GM18520 (cell line): ENCODE results near the gene CPNE4.
"Not testable (repeated sequence)": the region's sequence is repeated elsewhere in the genome, so short reads cannot be mapped to it uniquely, and the experiment has no call there.

Experiments
- ATAC-seq: cut with Tn5 transposase; IDR thresholded peaks from one replicate; pipeline ENCODE4 v1.9.1; 2021; ENCODE audit not compliant: unreplicated experiment

The CPNE4 gene

DNA sequence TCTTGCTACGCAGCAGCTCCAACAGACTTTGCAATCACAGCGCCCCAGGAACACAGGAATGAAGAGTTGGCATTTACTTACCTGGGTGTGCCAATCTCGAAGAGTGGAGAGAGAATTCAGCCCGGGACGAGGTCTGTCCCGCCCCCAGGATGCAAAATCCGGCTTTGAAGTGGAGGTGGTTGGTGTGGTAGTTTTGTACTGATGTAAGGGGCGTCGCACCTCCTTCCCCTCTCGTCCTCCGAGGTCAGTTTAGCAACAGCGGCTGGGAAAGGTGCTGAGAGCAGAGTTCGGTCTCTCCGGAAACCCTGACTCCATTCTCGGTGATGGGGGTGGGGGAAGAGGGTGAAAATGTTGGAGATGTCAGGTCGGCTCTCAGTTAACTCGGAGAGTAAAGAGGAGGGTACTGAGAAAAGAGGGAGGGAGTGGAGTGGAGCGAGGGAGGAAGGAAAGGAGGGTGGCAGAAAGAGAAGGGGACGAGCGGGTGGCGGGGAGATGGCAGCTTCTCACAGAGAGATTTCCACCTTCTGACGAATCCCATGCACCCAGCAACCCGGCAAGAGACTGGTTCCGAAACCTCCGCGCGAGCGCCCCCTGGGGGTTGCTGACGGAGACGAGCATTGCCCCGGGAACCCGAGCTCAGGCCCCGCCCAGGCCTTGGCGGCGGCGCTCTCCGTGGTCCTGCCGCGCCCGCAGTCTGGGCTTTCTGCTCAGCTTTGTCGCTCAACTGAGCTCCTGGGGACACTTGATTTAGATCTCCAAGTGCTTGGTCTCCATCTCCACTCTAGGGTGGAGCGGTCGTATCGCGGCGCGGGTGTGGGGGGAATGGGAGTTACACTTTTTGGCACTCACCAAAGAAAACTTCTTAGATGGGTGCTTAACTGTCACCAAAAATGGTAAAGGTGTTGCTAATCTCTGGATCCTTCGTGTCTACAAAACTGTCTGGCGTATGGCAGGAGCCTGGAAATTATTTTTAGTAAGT, at the start of gene CPNE4:
TSS of gene CPNE4 (minus strand) at position 529 of the 979 bp plus-strand sequence.
- no peak for ATAC-seq

DNA sequence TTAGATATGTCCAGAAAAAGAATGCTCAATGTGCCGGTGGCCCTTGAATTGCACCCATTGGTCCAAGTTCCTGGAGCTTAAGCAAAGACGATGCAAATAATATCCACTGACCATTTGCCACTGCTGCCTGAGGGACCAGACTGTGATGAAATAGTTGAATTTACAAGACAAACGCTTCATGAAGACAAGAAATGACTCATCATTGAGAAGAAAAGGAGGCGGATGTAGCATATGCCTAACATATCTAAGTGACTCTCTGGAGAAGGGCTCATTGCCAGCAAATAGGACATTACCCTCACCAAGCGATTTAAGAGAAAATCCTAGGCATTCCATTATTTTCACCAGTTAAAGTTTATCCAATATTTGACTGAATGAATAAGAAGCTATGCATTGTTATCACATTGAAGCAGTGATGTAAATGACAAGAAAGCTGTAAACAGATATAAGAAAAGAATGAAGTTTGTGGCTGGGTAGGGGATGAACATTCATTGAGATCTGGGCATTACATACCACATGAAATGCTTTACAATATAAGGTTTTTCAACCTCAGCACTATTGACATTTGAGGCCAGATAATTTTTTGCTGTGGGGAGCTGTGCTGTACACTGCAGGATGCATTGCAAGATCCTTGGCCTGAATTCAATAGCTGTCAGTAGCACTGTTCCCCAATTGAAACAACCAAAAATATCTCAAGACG, 48.9 kb upstream of the CPNE4 start:
- ATAC-seq = no peak

DNA sequence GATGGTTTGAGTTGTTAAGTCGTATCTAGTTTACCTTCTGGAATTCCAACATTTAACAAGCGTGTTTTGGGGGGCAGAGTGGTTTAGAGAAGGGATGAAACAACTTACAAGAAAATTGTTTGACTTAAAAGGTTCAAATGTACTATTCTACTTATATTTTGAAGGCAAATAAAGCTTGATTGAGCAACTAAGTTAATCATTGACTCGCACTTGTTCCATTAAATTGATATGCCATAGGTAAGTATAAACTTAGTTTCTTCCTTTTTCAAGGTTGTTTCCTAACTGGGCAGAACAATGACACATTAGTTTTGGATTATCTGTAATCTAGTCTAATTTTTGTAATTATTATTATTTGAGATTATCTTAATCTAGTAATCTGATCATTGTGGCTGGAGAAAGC, 48.3 kb upstream of the CPNE4 start:
- no peak for ATAC-seq

DNA sequence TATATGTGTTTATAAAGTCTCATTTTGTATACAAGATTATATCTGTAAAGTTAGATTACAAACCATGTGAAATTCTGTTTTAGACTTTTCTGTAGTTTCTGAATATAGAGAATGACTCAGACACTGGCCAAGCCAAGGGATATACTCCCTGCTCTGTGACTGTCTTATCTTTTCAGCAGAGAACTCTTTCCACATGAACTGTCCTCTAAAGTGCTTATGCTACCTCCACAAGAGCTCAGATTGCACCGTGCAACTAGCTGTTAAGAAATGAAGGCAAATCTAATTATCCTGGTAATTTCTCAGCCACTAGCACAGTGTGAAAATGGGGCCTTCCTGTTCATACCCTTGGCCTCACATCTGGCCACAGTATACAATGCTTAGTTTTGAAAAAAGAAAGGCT, 44.3 kb upstream of the CPNE4 start:
- no peak for ATAC-seq

DNA sequence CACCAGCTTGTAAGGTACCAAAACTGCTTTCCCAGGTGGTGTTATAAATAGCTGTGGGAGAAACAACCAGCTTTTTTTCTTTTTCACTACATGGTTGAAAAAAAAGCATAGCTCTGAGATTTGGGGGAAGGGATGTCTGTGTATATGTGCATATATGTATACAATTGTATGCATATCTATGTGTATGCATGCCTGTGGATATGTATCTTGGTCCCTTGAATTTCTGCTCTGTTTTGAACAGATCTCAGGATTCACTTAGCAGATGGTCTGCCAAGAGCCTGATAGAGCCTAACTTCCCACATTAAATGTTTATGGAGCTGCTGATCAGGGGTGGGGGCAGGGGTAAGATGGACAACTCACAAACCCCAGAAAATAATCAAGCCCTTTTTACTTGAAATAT, 39.0 kb upstream of the CPNE4 start:
- no peak for ATAC-seq

DNA sequence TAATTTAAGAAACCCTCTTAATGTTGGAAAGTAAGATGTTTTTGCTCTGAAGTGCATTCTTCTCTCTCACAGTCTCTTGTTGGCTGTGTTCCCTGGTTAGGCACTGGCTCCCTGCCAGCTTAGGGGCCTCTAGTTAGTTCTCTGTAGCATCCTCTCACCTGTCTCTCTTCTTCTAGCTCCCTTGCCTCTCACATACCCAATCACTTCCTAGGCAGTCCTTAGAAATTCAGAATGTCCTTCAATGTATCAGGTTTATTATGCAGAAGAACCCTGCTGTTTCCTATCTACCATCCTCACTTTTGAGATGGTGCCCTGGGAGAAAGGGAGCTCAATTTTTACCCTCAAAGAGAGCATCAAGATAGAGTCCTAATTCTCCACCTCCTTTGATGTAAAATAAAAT, 36.2 kb upstream of the CPNE4 start:
- ATAC-seq = no peak

DNA sequence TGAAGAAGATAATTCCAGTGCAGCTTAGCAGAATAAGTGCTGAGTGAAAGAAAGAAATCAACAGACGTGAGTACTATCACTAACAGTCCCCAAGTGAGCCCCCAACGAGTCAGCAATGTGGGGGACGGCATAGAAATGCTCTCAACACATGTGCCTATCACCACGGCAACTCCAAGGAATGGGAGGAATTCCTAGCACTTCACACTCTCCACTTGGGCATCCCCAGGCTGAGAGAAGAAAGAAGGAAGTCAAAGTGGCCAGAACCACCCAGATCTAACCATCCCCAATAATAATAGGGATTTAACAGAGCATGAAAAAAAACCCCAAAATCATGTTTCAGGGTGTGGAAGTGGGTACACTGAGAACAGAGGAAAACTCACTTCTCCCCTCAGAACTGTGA, 29.3 kb upstream of the CPNE4 start:
- no peak for ATAC-seq

DNA sequence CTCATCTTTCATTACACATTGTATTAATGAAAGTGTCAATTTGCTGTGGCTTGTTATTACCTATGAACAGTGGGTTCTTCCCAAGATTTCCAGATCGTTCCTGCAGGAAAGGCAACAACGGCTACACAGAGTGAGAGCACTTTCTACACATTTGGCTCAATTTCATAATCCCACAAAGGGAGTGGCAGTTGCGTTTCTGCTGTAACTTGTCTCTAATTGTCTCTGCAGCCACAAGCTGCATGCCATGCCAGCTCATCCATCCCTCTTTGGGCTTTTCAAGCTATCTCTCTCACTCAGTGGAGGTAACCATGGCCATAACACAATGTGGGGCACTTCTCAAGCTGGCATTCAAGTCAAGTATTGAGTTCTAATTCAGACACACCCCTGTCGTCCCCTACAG, 27.7 kb upstream of the CPNE4 start:
- ATAC-seq = no peak

DNA sequence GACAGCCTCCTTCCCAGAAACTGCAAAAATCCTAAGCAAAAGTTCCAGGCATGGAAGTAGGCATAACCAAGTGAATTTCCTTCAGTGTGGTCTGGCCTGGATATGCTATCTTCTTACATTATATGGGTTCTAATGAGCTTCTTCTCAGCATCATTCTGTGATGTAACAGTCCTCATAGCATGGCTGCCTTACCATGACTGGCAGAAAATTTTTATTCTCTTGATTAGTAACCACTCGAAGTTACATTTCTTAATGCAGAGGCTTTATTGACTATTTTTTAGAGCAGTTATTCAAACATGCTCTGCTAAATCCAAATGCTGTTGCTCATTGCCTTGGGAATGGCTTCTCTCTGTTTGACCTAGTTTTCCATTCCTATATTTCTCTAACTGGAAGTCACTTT, 21.1 kb upstream of the CPNE4 start:
- no peak for ATAC-seq

DNA sequence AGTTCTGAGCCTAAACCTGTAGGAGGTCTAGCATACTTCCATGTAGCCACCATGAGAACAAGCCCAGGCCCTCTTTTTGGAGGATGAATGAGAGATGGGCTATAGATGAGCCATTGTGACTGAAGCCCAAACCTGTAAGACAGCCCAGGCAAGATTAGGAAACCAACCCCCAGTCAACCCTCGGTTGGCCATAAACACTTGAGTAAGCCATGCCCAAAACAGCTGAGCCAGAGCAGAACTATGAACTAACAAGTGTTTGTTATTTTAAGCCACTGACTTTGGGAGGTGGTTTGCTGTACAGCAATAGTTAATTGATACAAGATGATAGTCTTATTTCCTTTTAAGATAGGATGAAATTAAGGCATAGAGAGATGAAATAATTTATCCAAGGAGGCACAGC, 12.4 kb upstream of the CPNE4 start:
- no peak for ATAC-seq

DNA sequence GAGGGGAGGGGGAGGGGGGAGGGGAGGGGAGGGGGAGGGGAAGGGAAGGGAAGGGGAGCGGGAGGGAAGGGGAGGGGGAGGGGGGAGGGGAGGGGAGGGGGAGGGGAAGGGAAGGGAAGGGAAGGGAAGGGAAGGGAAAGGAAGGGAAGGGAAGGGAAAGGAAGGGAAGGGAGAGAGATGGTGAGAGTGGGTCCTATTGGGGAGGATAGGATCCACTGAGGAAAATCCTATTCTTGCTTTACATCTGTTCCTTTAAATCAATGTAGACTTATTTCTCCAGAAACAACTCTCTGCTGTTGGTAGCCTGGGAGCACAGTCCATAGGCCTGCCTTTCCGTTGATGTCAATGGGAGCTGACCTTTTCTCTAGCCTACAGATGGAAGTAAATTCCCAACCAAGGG, 10.1 kb upstream of the CPNE4 start:
- ATAC-seq = not testable (repeated sequence)

DNA sequence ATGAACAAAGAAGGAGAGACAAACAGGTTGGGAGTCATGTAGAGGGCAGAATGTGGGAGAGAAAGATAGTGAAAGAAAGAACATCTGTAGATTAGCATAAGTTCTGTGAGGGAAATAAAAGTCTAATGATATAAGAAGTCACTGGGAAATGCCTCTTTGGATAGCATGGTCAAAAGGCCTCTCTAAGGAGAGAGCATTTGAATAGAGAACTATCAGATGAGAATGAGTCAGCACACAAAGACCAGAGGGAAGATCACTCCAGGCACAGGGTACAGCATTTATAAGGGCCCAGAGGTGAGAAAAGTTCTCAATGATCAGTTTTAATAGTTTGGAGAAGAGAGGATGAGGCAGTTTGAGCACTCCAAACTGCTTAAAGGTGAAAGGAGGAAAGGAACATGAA, 7.9 kb upstream of the CPNE4 start:
- no peak for ATAC-seq

DNA sequence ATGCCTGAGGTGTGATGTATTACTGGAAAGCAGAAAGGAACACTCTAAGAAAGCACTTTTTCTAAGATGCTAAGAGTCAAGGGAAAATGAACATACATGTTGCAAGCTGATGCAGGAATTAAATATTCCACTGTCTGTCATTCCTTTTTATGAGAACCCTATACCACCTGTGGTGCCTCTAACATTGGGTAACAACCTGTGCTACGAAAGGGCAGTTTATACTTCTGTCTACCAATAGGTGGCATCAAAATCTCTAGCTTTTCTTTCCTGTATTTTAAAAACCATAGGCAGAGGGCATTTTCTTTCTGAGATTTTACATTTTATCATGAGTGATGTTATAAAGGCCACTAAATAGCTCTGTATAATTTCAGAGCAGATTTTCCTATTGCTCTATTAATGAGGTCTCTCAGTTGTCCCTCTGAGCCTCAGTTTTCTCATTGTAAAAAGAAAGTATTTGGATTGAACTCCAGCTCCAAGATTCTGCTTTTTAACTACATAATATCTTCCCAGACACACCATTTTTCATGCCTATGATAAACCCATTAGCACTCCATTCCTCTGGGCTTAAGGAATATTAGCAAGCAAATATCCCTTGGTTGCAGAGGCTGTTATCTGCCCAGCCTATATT, 3.5 kb upstream of the CPNE4 start:
- no peak for ATAC-seq

DNA sequence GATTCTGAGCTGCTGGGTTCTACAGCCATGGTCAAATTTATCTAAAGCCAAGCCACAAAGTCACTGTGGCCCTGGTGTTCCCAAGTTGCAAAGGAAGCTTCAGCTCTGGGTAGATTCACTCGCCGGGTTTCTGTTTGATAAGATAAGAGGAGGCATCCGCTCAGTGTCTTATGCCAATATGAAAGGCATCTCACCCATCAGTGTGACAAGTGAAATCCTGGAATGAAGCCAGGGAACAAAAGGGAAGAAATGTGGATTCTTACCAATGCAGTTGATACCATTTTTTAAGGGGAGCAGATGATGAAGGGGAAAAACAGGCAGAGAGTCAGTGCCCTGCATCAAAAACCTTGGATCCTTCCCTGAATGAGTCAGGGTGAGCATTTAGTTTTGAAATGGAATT, 2.8 kb upstream of the CPNE4 start:
- no peak for ATAC-seq

DNA sequence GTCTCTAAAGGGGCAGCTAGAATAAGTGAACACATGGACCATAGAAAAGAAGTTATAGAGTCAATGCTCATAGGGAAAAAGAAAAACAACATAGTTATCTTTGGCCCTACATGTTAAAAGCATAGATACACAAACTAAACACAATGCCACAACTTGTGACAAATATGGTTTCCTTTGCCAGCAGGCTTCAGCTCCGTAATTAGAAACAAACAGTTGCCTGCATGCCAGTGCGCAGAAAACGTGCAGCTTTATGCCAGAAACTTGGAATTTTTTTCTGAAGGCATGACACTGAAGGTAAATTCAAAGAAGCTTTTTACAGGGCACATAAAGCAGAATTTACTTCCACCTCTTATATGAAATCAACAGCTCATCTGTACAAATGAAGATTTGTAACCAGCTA, 2.2 kb upstream of the CPNE4 start:
- no peak for ATAC-seq

DNA sequence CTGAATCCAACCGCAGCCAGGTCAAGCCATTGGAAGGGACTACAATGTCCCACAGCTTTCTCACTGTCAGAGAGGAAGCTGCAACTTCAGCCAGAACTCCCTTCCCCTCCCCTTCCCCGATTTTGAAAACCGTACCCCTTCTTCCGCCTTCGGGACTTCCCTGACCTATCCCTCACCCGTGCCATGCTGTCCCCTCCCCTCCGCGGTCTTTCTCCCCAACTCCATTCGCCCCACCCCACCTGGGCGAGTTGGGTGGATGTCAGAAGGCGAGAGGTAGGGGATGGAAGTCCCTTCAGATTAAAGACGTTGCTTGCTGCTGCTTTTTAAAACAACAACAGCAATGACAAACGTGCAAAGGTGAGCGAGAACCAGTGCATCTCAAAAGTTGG, 723 bp downstream of the CPNE4 start:
- ATAC-seq = no peak

DNA sequence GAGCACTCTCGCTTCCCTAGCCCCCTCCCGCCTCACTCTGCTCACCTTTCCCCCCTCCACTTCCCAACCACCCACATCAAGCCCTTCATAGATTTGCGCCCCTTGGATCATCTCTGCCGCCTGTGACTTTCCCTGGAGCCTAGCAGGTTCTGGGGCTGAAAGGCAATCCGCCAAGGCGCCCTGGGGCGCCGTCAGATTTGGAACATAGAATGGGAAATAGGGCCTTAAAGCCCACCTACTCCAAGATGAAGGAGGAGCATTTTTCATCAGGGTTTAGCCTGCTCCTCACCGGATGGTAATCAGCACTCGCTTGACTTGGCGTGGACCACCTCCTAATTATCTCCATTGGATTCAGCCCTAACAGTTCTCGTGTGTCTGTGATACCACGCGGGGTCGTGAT, 1.3 kb downstream of the CPNE4 start:
- no peak for ATAC-seq

DNA sequence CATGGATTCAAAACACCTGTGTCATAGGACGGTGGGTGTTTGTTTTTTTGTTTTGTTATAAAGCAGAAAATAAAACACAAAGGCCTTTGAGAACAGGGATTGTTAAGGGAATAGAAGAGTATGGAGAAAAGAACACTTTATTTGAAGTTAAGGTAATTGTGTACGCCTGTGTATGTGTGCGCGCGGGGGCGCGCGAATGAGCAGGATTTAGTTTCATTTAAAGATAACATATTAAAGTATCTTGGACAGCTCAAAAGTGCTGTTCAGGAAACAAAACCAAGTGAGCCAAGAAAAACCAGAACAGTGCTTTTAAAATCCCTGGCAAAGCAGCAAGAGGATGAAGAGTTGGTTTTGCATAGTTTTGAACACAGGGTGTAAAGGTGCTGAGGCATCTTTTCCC, 1.9 kb downstream of the CPNE4 start:
- ATAC-seq = no peak

DNA sequence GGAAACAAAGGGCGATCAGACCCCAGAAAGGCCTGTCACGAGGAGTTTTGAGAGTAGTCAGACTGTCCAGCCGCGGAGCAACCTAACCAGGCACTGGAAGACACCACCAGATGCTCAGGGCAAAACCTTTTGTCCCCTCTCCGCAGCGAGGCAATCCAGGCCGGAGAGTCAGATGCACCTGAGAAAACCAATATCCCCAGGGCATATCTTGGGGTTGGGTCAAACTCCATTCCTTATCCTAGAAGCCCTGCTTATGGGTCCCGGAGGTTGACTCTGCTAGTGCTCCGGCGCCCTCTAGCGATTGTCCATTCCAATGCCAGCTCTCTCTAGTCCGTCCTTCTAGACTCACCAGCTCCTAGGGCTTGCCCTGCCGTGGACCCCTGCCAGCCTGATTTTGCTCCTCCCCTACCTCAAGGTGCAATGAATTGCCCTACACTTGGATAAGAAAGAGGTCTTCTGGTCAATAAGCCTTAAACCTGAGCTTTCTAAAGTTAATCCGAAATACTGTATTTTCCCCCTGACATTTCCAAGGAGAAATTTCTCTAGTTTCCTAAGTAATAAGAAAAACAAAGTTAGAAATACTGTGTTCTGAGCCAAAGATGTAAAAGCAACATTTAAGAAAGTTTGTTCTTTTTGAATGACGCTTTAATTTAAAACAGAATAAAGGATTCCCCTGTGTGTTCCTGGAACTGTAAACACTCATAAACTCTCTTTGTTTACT, 5.5 kb downstream of the CPNE4 start:
- ATAC-seq = no peak

DNA sequence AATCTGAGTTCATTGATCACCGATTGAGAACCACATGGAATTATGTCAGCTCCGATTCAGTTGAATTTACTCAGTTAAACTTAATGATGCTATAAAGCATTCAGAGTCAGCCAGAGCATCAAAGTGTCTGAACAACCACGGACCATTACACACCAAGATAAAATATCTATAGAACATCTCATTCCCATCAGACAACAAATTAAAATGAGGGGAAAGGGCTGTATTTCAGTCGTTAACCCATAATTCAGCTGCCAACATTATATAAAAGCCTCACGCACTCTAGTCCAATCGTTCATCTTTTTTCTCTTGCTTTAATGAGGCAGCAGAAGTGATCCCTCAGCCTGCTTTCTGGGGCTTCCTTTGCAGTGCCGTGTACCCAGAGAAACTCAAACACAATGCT, 11.9 kb downstream of the CPNE4 start:
- ATAC-seq = no peak

DNA sequence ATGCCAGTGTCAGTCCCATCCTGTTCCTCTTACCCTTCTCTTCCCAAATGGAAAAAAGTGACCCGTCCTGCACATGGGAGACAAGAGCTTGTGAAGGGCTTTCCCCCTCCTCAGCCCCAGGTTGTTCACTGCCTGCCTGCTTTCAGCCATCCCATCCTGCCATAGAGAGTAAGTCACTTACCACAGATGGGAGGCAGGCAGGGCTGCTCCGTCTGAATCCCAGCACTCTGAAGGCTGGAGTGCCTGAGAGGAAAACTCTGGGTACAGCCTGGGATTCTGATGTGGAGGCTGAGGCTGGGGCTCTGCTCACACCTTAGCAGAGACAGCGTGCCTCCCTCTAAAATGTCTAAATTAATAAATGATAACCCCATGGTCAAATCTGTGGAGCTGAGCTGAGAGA, 14.8 kb downstream of the CPNE4 start:
- no peak for ATAC-seq
